GM19467 (cell line): ENCODE measurements around the gene ALPP.
"Not testable (repeated sequence)": the region's sequence is repeated elsewhere in the genome, so short reads cannot be mapped to it uniquely, and the experiment has no call there.

Experiments used
- ATAC-seq: cut with Tn5 transposase; IDR thresholded peaks from one replicate; pipeline ENCODE4 v1.9.1; 2021; ENCODE audit warnings: mild to moderate bottlenecking, moderate library complexity; ENCODE audit not compliant: unreplicated experiment

ALPP gene

DNA sequence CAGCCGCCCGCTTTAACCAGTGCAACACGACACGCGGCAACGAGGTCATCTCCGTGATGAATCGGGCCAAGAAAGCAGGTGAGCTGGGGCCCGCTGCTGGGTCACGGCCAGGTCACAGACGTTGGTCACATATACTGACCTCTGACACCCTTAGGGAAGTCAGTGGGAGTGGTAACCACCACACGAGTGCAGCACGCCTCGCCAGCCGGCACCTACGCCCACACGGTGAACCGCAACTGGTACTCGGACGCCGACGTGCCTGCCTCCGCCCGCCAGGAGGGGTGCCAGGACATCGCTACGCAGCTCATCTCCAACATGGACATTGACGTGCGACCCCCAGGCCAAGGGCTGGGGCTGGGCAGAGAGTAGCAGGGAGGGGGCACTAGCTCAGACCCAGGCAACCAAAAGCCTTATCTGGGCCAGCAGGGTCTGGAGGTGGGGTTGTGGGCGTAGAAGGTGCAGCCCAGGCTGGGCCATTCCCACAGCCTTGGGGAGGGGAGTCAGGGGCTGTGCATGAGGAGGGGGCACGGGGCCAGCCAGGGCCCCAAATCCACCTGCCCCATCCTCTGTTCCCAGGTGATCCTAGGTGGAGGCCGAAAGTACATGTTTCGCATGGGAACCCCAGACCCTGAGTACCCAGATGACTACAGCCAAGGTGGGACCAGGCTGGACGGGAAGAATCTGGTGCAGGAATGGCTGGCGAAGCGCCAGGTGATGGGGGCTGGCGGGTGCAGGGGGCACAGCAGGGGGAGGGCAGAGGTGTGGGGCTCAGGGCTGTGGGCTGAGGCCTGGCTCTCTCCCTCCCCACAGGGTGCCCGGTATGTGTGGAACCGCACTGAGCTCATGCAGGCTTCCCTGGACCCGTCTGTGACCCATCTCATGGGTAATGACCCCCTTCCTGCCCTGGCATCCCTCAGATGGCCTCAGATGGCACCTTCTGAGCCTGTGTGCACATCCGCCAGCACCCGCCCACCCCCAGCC, 1.3 kb downstream of the ALPP start:
- ATAC-seq, result not testable (repeated sequence)

- not testable (repeated sequence) for ATAC-seq
Observed at GRCh38 chr2:232381204-232382031, 2.9 kb downstream of the ALPP start.

DNA sequence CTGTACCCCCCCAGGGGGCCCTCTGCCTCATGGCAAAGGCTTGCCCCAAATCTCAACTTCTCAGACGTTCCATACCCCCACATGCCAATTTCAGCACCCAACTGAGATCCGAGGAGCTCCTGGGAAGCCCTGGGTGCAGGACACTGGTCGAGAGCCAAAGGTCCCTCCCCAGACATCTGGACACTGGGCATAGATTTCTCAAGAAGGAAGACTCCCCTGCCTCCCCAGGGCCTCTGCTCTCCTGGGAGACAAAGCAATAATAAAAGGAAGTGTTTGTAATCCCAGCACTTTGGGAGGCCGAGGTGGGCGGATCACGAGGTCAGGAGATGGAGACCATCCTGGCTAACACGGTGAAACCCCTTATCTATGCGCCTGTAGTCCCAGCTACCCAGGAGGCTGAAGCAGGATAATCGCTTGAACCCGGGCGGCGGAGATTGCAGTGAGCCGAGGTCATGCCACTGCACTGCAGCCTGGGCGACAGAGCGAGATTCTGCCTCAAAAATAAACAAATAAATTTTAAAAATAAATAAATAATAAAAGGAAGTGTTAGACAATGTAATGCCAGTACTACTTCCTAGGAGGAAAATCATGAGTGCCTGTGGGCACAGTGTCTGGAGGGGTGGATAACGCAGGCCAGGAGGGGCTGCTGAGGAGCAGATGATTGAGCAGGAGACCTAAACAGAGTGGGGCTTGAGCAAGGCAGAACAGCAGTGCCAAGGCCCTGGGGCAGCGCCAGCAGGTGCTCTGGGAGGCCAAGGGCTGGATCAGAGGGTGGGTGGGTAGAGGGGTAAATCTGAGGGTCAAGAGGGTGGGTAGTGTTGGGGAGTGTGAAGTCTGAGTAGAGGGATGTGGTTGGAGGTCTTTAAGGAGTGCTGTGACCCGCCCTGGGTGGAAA, 4.0 kb downstream of the ALPP start:
- ATAC-seq, result no peak

DNA sequence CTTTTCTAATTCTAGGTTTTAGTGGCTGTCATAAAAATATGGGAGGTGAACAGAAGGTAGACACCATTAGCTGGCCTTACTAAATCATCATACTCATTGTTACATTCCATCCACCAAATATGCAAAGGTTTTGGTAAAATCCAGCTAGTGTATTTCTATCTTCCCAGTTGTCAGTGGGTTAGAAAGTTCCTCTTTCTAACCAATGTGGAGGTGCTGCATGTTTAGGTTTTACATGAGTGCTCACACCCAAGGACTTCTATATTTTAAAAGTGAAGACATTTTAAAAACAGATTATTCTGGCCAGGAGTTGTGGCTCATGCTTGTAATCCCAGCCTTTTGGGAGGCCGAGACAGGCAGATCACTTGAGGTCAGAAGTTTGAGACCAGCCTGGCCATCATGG, 5.9 kb downstream of the ALPP start:
- no peak for ATAC-seq

GRCh38 chr2:232385058-232385457, 6.5 kb downstream of the ALPP start:
- ATAC-seq, result not testable (repeated sequence)

- no peak for ATAC-seq
Observed at GRCh38 chr2:232385660-232386489, 7.3 kb downstream of the ALPP start.

GRCh38 chr2:232386490-232386739, 7.9 kb downstream of the ALPP start:
- no peak for ATAC-seq

GRCh38 chr2:232386740-232387450, 8.3 kb downstream of the ALPP start:
- ATAC-seq, result no peak

- no peak for ATAC-seq
Observed at GRCh38 chr2:232387451-232388171, 9.1 kb downstream of the ALPP start.

GRCh38 chr2:232388324-232388891, 9.9 kb downstream of the ALPP start:
- no peak for ATAC-seq

DNA sequence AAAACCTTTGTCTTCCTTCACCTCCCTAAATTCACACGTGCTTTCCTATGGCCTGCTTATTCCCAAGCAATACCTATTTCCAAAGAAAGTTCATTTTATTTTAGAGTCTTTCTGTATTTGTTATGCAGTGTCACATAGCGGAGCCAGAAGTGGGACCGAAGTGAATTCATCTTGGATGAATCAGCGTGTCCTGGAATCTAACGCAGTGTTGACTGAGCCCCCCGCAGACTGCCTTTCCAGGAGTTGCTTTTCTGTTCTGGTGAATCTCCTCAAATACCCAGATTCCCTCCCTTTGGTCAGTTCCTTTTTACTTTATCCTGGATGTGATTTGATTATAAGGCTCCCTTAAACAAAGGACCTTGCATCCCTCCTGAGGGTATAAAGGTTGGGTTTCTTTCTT, 10.8 kb downstream of the ALPP start:
- ATAC-seq, result no peak

DNA sequence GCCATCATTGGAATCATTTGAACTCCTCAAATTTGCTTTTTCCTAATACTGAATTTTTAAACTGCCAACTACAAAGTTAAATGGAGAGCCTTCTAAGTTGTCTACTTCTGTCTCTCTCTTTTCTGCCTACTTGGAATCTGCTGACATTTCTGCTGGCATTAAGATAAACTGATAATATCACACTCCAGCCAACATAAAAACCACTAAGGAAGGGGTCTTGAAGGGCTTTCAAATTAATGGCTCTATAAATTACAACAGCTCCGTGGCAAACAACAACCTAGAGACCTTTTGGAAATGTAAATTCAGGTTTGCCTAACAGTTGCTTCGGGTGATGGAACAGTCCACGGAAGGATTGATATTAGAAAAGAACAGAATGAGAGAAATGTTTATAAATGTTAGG, 12.1 kb downstream of the ALPP start:
- no peak for ATAC-seq

GRCh38 chr2:232393556-232393955, 15.0 kb downstream of the ALPP start:
- no peak for ATAC-seq

DNA sequence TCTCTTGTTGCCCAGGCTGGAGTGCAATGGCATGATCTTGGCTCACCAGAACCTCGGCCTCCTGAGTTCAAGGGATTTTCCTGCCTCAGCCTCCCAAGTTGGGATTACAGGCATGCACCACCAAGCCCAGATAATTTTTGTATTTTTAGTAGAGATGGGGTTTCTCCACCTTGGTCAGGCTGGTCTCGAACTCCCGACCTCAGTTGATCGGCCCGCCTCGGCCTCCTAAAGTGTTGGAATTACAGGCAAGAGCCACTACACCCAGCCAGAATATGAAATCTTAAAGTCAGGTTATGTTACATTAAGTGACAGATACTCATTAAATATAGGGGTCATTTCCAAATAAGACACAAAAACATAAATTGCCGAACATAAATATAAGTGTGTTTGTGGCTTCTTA, 15.9 kb downstream of the ALPP start:
- not testable (repeated sequence) for ATAC-seq

- ATAC-seq, result no peak
Observed at GRCh38 chr2:232395586-232395985, 17.0 kb downstream of the ALPP start.

DNA sequence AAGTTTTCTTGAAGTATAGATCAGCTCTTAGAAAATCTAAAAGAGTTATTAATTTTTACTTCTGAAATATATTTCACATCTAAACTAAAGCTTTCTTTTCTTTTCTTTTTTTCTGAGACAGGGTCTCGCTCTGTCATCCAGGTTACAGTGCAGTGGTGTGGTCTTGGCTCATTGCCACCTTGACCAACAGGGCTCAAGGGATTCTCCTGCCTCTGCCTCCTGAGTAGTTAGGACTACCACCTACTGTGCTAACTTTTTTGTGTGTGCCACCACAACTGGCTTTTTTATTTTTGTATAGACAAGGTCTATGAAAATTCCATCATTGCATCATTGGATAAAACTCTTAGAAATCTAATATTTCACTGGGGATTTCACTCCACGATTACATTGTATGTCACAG, 18.1 kb downstream of the ALPP start:
- ATAC-seq, result no peak

GRCh38 chr2:232398293-232399034, 19.9 kb downstream of the ALPP start:
- ATAC-seq, result no peak
